Fibroblast of the conjunctiva (primary cell): Measurements from ENCODE around the gene PARVA.

Source experiments
- DNase-seq: peaks from one replicate; pipeline ENCODE4 v3.0.0-alpha.2; 2010; ENCODE audit warnings: low read depth

The PARVA gene

GRCh38 chr11:12547953-12548650 is 170.7 kb downstream of the PARVA start:
- no peak for DNase-seq

- peak; percentile 84 for DNase-seq
Observed at GRCh38 chr11:12552692-12553091, 175.3 kb downstream of the PARVA start.

- no peak for DNase-seq
Observed at GRCh38 chr11:12554122-12554521, 176.8 kb downstream of the PARVA start.

GRCh38 chr11:12556155-12556554 is 178.8 kb downstream of the PARVA start:
- DNase-seq = peak; percentile 57

GRCh38 chr11:12556788-12557384 is 179.5 kb downstream of the PARVA start:
- peak; percentile 75 for DNase-seq

GRCh38 chr11:12559011-12559410 is 181.6 kb downstream of the PARVA start:
- no peak for DNase-seq

- no peak for DNase-seq
Observed at GRCh38 chr11:12560362-12560761, 183.0 kb downstream of the PARVA start.

DNA sequence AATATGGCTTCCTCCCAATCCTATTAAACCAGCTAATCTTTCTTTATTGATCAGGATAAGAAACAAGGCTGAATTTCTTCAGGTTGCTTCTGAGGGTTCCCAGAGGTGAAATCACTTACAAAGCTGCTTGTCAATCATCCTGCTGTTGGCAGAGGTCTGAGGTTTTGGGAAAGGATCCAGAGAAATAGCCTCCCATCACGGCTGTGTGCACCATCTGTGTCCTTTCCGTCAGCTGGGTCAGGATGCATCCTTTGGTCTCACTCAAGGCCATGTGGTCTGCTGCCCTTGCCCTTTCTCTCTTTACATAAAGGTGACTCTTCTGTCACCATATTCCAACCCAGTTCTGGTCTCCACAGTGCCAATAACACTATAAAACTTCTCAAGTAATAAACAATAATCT is 183.5 kb downstream of the PARVA start:
- no peak for DNase-seq

GRCh38 chr11:12564012-12564411 is 186.6 kb downstream of the PARVA start:
- no peak for DNase-seq

DNA sequence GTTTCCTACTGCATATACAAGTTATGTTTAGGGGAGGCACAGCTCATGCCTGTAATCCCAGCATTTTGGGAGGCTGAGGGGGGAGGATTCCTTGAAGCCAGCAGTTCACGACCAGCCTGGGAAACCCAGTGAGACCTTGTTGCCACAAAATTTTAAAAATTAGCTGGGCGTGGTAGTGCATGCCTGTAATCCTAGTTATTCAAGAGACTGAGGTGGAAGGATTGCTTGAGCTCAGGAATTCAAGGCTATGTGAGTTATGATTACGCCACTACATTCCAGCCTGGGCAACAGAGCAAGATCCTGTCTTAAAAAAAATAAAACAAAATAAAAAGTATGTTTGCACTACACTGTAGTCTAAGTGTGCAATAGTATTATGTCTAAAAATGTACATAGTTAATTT is 188.0 kb downstream of the PARVA start:
- no peak for DNase-seq

DNA sequence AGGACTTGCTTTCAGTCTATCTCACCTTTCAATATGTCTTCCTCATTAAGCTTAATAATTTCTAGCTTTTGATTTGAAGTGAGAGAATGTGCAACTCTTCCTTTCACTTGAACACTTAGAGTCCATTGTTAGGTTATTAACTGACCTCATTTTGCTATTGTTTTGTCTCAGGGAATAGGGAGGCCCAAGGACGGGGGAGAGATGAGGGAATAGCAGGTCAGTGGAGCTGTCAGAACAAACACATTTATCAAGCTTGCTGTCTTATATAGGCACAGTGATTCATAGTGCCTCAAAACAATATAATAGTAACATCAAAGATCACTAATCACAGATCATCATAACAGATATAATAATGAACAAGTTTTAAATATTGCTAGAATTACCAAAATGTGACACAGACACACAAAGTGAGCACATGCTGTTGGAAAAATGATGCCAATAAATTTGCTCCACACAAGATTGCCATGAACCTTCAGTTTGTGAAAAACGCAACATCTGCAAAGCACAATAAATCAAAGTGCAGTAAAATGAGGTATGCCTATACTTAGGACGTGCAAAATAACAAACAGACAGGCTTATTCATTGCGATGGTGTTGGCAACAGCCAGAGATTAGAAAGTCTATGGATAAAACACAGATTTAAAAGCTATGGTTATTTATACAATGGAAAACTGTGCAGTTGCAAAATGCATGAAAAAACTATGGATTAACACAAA is 190.5 kb downstream of the PARVA start:
- no peak for DNase-seq

GRCh38 chr11:12569499-12570425 is 192.4 kb downstream of the PARVA start:
- no peak for DNase-seq

- DNase-seq = no peak
Observed at GRCh38 chr11:12573707-12574485, 196.5 kb downstream of the PARVA start.

DNA sequence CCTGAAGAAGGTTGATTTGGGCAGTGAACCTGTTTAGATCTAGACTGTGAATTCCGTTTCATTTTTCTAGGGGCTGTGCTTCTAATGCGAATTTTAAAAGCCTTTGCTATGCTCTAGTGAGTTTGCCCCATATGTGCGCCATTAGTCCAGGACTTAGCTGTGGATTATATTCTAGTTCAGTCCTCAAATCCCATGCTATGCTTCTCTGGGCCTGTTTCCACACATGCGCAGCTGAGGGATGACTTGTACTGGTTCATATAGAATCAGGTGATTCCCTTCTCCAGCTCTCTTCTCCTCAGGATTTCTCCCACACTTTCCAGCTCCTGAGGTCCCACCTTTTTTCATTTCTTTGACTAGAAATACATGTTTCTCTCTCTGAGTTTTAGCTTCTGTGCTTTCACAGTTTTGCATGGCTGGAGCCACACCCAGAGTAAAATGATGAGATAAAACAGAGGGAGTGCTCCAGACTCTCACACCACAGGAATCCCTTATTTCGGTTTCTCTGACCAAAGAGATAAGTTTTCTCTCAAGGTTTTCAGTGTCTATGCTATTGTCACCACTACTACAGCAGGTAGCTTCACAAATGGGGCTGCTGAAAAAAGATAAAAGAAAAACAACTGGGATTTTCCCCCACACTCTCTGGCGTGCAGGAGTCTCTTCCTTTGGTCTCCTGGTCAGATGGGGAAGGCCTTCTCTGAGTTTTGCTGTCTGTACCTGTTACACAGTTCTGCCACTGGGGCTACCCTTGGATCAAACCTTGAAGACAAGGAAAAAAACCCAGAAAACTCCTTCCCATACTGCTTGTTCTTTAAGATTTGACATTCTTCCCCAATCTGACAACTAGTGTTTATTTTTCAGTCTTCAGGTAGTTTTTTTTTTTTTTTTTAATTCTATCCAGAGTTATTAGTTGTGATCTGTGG is 200.6 kb downstream of the PARVA start:
- DNase-seq = no peak

DNA sequence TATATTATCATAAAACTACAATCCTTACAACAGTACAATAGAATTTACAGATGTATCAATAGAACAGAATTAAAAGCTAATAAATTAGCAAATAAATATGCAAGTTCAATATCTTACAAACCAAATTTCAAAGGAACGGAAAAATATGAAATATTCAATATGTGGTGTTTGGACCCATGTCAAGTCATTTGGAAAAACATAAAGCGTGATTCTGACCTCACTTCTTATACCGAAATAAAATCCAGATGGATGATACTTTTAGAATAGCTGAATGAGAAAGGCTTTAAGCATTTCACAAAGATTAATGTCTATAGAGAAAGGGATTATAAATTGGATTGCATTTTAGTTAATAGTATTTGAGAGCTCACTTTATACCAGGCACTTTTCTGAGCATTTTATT is 204.0 kb downstream of the PARVA start:
- no peak for DNase-seq

DNA sequence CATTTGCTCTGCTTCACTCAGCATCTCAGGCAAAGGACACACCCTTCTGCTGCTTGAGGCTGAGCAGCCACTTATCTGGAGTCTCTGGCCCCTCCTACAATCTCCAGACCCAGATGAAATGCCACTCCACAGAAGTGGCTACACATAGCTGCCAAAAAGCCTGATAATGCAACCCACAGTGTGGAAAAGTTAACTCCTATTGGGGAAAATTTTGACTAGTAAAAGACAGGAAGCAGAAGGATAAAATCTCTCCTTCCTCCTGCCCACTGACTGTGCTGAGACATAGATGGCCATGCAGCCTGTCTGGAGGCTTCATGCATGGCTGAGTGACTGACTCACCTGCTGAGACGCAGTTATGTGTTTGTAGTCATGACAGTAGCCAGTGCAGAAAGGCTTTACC is 204.6 kb downstream of the PARVA start:
- DNase-seq = no peak
